ENCODE measurements around the gene ERBB2. TPM values are rescaled to one million over a fixed set of nuclear protein-coding genes. Genes with fewer than 3 reads are reported as not detected.
A peak's percentile ranks its signal among the peaks of the same experiment; 100 is the strongest.

The ERBB2 gene
- total RNA-seq, 1 donor from 2014 or later = 52.1 TPM

DNA sequence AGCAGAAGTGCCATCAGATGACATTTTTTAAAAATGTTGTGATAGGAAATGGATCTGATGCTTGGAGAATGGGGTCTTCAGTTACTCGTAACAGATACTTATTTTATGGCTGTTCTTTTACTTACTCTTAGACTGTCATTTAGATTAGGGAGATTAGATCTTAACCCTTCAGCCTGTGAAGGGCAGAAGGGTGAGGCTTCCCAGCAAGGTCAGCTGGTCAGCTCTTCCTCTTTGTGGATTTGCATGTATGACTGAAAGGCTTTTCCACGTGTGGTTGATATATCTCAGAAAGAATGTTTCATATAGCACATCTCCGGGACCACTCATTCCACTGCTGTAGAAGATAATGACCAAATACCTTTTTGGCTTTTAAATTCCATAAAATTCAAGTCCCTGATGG lies 65.3 kb downstream of the ERBB2 start:
- DNase-seq (ENCODE audit: extremely low spot score in 2 of 2) = no peak
- intact Hi-C loops (cut with DNase I) = no loop called here
- Histone ChIP-seq H3K27me3 (no peaks in the 10 kb centered on the region), H3K27ac (no peak overlapping the region), H3K4me1 (no peaks in the 10 kb centered on the region), H3K4me3 (no peak overlapping the region), H3K36me3 (no peaks in the 10 kb centered on the region), H3K9me3 (no peaks in the 10 kb centered on the region)
- no peak for TF ChIP-seq POLR2A (IDR thresholded peaks at IDR 0.05)
- TF ChIP-seq POLR2AphosphoS5 (IDR thresholded peaks at IDR 0.05; ENCODE audit: insufficient read depth in 1 of 2, low read depth in 1 of 2) = no peak
- no peak for TF ChIP-seq CTCF (IDR thresholded peaks at IDR 0.05)

- H3K27me3 ChIP-seq = no peaks in the 10 kb centered on the region
- no peaks in the 10 kb centered on the region for H3K9me3 ChIP-seq
- intact Hi-C loops (cut with DNase I) = no loop called here
- no peaks in the 10 kb centered on the region for H3K4me1 ChIP-seq
- H3K36me3 ChIP-seq = no peaks in the 10 kb centered on the region
- TF ChIP-seq POLR2AphosphoS5 (IDR thresholded peaks at IDR 0.05; ENCODE audit: insufficient read depth in 1 of 2, low read depth in 1 of 2) = no peak
- TF ChIP-seq CTCF (IDR thresholded peaks at IDR 0.05) = no peak
- TF ChIP-seq POLR2A (IDR thresholded peaks at IDR 0.05) = no peak
- DNase-seq (ENCODE audit: extremely low spot score in 2 of 2) = peak in 1 of 2 donors; percentile 72
- no peak overlapping the region for H3K27ac ChIP-seq
- H3K4me3 ChIP-seq = no peak overlapping the region
Measured at GRCh38 chr17:39765766-39766165, 65.9 kb downstream of the ERBB2 start.

DNA sequence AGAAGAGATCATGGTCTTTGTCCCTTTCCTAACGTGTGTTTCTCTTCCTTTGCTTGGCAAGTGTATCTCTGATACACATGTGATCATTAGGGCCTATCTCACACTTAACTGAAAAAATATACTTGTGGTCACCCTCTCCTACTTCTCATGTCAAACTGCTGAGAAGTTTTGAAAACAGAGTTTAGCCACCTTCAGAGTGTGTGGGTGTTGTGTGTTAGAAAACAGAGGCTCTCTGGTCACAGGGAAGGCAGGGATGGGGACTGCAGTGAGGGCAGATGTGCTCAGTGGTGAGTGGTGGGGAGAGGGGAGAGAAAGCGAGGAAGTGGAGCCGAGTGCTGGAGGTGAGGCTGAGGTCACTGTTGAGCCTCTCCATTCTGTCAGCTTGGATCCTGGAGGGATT lies 67.3 kb downstream of the ERBB2 start:
- DNase-seq (ENCODE audit: extremely low spot score in 2 of 2) = no peak
- Histone ChIP-seq H3K27me3 (no peaks in the 10 kb centered on the region), H3K4me1 (no peaks in the 10 kb centered on the region), H3K9me3 (no peaks in the 10 kb centered on the region), H3K36me3 (no peaks in the 10 kb centered on the region), H3K27ac (no peak overlapping the region), H3K4me3 (no peak overlapping the region)
- intact Hi-C loops (cut with DNase I) = no loop called here
- TF ChIP-seq POLR2AphosphoS5 (IDR thresholded peaks at IDR 0.05; ENCODE audit: insufficient read depth in 1 of 2, low read depth in 1 of 2) = no peak
- no peak for TF ChIP-seq CTCF (IDR thresholded peaks at IDR 0.05)
- TF ChIP-seq POLR2A (IDR thresholded peaks at IDR 0.05) = no peak

DNA sequence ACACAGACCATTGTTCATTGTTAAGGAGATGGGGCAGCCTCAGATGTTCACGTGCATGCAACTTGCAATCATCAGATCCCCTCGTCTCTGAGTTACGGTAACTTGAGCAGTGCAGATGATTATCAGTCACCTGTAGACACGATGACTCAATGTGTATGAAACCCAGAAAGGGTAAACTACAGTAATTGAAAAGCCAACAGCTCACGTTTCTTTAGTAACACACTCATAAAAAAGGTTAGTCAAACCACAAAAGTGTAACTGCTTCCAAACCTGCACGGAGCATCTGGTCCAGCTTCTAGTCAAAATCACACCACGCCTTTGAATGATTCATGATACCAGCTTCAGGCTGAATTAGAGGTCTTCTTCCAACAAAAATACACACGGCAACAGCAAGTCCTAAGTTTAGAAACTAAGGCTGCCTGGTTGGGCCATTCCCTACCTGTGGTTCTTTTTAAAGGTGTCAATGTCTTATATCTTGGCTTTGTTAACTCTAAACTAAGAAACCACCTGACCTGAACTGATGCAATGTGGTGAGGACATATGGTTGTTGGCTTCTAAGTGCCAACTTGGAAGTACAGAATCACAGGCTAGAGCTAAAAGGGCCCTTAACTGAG lies 70.2 kb downstream of the ERBB2 start:
- no peak for DNase-seq (ENCODE audit: extremely low spot score in 2 of 2)
- no peaks in the 10 kb centered on the region for H3K27me3 ChIP-seq
- H3K4me3 ChIP-seq = no peak overlapping the region
- H3K9me3 ChIP-seq = no peaks in the 10 kb centered on the region
- intact Hi-C loops (cut with DNase I) = no loop called here
- TF ChIP-seq POLR2A (IDR thresholded peaks at IDR 0.05) = no peak
- peak in 1 of 2 donors; percentile 78 for TF ChIP-seq POLR2AphosphoS5 (IDR thresholded peaks at IDR 0.05; ENCODE audit: insufficient read depth in 1 of 2, low read depth in 1 of 2)
- no peak for TF ChIP-seq CTCF (IDR thresholded peaks at IDR 0.05)
- H3K4me1 ChIP-seq = no peaks in the 10 kb centered on the region
- no peak overlapping the region for H3K27ac ChIP-seq
- H3K36me3 ChIP-seq = no peaks in the 10 kb centered on the region

DNA sequence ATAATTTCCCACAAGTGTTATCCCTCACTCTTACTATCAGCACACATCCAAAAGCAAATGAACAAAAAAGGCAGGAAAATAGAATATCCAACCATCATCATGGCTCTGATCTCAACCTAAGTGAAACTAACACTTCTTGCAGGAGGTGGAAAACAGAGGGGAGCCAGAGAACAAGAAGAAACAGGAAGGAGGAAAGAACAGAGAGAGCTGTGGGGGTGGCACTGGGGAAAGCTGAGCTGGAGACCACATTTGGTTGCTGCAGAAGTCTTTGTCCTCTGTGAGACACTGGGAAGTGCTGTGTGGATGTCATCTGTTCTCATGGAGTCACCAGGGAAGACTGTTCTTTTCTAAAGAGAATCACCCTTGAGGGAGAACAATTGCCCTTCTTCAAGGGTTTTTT lies 72.6 kb downstream of the ERBB2 start:
- TF ChIP-seq POLR2A (IDR thresholded peaks at IDR 0.05) (no peak), CTCF (IDR thresholded peaks at IDR 0.05) (no peak), POLR2AphosphoS5 (IDR thresholded peaks at IDR 0.05; ENCODE audit: insufficient read depth in 1 of 2, low read depth in 1 of 2) (no peak)
- Histone ChIP-seq H3K9me3 (no peaks in the 10 kb centered on the region), H3K4me3 (no peak overlapping the region), H3K4me1 (no peaks in the 10 kb centered on the region), H3K36me3 (no peaks in the 10 kb centered on the region), H3K27me3 (no peaks in the 10 kb centered on the region), H3K27ac (no peak overlapping the region)
- no peak for DNase-seq (ENCODE audit: extremely low spot score in 2 of 2)
- intact Hi-C loops (cut with DNase I) = no loop called here

All from vagina (tissue), 2 donors.